22Rv1 (cell line): ENCODE results near the gene RASGRP2.

ENCODE experiments used
- H3K27ac ChIP-seq: fragments of 450-650 bp; 2 replicates; pipeline ENCODE4 v1.5.1; 2017
- CTCF ChIP-seq: fragments of 450-650 bp; IDR thresholded peaks from 2 replicates; pipeline ENCODE4 v1.5.1; 2017; ENCODE audit warnings: mild to moderate bottlenecking
- ZFX ChIP-seq: fragments of 450-650 bp; IDR thresholded peaks from 2 replicates; pipeline ENCODE4 v1.6.1; 2017; ENCODE audit warnings: antibody characterized with exemption, borderline replicate concordance

RASGRP2 gene

GRCh38 chr11:64764040-64764611 lies 20.2 kb upstream of the RASGRP2 start:
- peak overlapping the region; percentile 50; the same call in 1 of the 2 replicates for H3K27ac ChIP-seq
- TF ChIP-seq CTCF (no peak), ZFX (no peak)

GRCh38 chr11:64763526-64764039 lies 19.6 kb upstream of the RASGRP2 start:
- TF ChIP-seq CTCF = no peak
- no peak for TF ChIP-seq ZFX

GRCh38 chr11:64762674-64763525 lies 19.0 kb upstream of the RASGRP2 start:
- H3K27ac ChIP-seq = peak overlapping the region; percentile 50
- TF ChIP-seq CTCF (no peak), ZFX (no peak)

More at GRCh38 chr11:64763526-64764039, 19.6 kb upstream of the RASGRP2 start:
- peak overlapping the region; percentile 50 for H3K27ac ChIP-seq

GRCh38 chr11:64762277-64762673 lies 18.3 kb upstream of the RASGRP2 start:
- peak overlapping the region; percentile 50 for H3K27ac ChIP-seq
- no peak for TF ChIP-seq ZFX
- TF ChIP-seq CTCF = no peak

- H3K27ac ChIP-seq = peak overlapping the region; percentile 50
- TF ChIP-seq ZFX (no peak), CTCF (no peak)
Measured at GRCh38 chr11:64760759-64761420, 16.9 kb upstream of the RASGRP2 start.

GRCh38 chr11:64759722-64760719 lies 16.1 kb upstream of the RASGRP2 start, which contains the start of gene PYGM:
TSS of gene PYGM (minus strand) at chr11:64759974. CDS start at chr11:64759898, 76 bp downstream.
- peak within 1 kb of the TSS; percentile 50; the same call in 1 of the 2 replicates for H3K27ac ChIP-seq
- no peak for TF ChIP-seq CTCF
- TF ChIP-seq ZFX = no peak
